ENCODE results near the gene SSBP3.
"Not testable (repeated sequence)": the region's sequence is repeated elsewhere in the genome, so short reads cannot be mapped to it uniquely, and the experiment has no call there.

SSBP3 gene

DNA sequence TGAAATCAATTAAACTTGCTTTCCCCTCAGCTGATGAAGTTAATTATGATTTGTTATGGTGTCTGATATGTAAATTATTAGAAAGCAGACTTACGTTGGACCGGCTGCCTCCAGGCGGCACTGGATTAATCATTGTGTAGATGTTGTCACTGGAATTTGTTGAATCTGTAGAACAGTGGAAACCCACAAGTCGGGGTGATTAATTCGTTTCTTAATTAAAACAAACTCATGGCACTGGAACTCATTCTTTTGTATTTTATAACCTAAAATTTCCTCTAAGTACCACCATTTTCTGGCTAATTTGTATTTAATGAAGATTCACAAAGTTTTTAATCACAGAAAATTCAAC, 167.2 kb downstream of the SSBP3 start:
- no peak for DNase-seq

DNA sequence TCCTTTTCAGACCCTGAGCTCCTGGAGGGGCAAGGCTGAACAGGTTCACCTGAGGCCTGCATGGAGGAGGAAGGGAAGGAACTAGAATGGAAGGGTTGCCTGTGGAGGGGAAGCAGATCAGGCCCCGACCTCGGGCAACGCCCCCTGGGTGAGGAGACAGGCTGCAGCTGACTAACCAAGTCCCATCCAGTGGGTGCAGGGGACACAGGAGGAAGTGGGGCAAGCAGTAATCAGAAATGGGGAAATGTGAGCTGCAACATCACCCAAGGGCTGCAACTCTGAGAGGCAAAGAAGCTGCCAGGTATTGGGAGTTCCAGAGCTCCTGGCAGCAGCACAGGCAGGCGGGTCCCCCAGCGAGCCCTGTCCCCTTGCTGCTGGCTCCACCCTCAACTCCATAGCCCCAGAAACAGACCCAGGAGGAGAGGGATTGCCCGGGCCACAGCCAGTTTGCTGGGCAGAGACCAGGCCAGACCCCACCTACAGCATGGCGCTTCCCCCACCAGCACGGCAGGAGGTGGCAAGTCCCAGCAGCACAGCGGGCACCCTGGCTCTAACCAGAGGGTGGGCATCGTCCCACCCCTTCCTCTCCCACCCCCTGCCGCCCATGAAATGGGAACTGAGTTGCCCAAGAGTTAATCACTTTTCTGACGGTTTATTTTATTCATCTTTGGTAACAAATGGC, 167.7 kb downstream of the SSBP3 start:
- DNase-seq = no peak

DNA sequence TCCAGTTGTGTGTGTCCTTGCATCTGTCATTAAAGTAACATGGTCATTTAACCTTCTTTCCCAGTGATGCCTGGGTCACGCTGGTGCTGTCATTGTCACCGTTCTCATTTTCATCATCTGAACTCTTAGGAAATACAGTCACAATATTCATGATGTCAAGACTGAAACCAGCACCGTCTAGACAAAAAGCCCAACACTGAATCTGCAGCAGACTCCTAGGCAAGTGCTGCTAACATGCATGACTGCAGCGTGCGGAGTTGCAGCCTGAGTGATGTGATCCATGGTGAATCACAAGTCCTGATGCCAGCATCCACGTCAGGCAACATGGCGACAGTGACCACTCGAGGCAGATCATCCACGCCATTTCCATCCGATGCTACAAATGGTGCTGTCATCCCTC, 168.6 kb downstream of the SSBP3 start:
- DNase-seq = no peak

DNA sequence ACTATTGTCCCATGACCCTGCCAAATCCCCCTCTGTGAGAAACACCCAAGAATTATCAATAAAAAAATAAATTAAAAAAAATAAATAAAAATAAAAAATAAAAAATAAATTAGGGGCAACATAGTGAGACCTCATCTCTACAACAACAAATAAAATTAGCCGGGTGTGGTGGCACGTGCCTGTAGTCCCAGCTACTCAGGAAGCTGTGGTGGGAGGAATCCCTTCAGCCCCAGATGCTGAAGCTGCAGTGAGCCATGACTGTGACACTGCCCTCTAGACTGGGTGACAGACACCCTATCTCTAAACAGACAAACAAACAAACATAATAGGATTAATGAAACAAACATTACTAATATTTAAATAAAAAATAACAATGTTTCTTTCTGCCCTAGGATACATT, 171.9 kb downstream of the SSBP3 start:
- no peak for DNase-seq

DNA sequence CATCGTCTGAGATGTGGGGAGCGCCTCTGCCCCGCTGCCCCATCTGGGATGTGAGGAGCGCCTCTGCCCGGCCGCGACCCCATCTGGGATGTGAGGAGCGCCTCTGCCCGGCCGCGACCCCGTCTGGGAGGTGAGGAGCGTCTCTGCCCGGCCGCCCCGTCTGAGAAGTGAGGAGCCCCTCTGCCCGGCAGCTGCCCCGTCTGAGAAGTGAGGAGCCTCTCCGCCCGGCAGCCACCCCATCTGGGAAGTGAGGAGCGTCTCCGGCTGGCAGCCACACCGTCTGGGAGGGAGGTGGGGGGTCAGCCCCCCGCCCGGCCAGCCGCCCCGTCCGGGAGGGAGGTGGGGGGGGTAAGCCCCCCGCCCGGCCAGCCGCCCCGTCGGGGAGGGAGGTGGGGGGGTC, 173.0 kb downstream of the SSBP3 start:
- not testable (repeated sequence) for DNase-seq

DNA sequence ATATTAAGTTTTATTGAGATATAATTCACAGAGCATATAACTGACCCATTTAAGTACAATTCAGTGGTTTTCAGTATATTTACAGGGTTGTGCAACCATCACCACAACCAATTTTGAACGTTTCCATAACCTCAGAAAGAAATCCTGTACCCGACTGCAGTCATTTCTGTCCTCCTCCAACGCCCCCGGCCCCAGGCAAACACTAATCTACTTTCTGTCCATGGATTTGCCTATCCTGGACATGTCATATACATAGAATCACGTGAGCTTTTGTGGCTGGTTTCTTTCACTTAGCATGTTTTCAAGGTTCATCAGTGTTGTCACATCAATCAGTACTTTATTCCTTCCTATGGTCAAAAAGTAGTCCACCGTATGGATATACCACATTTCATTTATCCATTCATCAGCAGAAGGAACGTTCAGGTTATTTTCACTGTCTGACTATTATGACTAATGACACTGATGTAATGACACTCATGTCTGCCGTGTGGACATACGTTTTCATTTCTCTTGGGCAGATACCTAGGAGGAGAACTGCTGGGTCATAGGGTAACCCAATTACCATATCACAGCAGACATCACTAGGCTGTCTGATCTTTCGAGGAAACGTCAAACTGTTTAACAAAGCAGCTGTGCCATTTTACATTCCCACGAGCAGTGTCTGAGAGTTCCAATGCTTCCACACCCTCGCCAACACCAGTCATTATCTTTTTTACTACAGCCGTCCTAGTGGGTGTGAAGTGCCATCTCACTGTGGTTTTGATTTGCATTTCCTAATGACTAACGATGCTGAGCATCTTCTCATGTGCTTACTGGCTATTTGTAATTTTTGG, 175.5 kb downstream of the SSBP3 start:
- DNase-seq = no peak

DNA sequence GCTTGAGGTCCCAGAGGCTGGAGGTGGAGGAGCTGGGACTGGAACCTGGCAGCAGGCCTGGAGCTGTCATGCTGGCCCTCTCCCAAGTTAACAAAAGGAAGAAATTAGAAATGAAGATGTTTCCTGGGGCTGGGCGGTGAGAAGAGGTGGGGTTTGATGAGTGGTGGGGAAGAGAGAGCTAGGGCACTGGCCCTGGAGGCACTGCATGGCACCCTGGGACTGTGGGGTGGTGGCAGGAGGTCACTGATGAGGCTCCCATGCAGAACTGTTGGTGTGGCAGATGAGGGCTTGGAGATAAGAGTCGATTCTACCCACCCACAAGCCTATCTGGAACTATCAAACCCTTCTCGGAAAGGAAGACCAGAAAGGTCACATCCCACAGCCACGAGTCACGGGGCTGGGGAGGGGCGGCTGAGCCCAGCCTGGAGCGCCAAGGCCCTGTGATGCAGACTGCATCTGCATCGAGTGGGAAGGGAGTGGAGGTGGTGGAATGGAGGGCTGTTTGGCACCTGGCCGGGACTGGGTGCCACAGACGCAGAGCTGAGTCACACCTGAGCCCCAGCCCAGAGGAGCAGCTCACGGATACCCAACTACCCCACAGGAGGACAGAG, 176.8 kb downstream of the SSBP3 start:
- peak; percentile 6 for DNase-seq

DNA sequence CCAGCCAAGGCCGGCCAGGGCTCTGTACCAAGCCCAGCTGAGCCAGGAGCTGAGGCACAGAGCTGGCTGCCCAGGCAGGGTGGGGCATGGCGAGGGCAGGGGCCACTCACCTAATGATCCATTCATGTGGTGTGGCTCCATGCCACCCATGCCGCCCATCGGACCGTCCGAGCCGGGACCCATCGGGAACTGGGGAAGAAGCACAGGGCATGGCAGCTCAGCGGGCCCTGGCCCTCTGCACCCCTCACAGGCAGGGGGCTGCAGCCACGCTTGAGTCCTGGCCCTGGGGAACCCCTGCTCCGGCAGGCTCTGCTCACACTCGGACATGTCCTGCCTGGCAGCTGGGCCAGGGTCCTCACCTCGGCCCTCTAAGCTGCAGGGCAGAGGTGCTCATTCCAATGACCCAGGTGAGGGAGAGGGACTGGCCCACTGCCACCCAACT, 177.5 kb downstream of the SSBP3 start:
- no peak for DNase-seq

DNA sequence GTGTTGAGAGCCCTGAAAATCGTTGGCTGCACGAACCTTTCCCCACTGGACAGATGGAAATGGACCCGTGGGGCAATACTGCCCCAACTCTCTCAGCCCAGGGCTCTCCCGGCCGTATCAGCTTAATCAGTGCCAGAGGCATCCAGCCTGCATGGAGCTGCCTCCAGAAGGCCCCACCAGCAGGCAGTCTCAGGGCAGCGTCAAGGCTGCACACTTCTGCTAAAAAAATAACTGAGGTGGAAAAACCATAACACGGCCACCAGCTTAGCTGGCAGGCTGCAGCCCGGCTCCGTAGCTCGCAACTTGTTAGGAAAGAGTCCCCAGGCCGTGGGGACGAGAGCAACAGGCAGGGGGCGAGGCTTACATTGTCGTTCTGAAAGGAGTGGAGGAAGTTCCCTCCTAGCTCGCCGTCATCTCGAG, 178.3 kb downstream of the SSBP3 start:
- no peak for DNase-seq

DNA sequence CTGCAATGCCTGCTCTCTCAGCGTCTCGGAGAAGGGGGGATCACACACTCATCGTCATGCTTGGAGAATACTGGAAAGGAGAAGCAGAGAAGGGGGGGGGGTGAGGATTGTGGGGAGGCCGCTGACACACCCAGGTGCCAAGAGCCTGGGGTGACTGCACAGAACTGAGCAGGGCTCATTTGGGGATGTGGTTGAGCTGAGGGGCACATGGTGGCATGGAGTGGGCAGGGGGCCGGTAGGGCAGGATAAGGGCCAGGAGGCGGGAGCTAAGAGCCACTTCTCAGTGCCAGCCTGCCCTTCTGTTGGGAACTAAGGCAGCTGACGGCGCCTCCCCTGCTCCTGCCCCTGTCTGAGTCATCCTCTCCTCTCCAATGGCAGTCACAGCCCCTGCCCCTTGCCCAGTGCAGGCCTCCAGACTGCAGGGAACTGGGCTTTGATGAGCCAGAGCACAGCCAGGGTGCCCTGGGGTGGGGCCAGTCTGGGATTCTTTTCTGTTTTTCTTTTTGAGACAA, 179.0 kb downstream of the SSBP3 start:
- no peak for DNase-seq

DNA sequence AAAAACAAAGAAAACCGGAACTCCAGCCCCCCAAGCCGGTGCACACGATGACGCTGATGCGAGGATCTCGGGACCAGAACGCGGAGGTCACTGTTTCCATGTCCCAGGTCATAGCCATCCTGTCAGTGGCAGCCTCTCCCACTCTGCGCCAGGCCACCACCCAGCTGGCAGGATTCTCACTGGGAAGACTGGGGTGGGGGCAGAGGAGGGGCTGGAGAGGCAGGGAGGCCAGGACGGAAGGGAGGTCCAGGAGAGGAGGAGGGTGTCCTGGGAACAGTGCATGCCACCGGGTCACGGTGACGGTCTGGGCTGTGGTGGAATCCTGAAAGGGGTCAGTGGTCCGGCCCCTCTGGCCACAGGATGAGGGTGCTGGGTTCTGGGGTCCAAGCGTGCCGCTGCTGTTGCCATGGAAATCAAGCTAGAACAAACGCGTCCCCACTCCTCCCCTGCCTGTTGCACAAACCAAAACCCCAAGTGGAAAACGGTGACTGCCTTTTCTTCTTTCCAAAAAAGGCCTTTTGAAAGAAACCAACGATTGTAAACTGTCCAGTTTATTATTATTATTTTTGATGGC, 180.1 kb downstream of the SSBP3 start:
- DNase-seq = no peak

DNA sequence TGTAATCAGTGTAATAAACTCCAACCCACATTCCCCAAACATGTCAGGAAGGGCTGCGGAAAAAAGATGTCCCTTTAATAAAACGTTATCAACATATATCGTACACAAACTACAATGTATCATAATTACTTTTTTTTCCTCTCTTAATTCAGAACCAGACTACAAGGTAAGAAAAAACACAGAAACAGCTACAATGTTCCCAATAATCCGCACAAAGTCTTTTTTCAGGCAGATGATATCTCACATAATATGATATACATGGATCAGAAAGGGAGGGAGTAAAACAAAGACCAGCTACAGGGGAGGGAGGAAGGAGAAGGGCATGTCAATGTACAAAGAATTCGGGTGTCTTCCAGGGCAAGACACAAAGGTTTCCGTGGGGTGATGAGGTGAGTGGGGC, 180.8 kb downstream of the SSBP3 start:
- DNase-seq = no peak

DNA sequence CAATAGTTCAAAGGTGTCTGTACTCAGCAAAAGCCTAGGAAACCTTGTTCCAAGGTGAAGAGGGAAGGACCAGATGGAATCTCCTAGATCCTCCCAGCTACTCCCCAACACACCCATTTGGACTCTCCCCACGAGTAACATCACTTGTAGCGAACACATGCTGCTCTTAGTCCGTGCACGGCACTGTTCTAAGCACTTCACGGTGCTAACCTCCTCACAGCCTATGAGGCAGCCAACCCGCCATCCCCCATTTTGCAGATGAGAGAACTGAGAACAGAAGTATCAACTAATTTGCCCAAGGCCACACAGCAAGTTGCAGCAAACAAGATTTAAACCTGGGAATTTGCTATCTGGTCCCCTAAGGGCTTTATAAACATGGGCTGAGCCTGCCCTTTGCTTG, 182.0 kb downstream of the SSBP3 start:
- no peak for DNase-seq

DNA sequence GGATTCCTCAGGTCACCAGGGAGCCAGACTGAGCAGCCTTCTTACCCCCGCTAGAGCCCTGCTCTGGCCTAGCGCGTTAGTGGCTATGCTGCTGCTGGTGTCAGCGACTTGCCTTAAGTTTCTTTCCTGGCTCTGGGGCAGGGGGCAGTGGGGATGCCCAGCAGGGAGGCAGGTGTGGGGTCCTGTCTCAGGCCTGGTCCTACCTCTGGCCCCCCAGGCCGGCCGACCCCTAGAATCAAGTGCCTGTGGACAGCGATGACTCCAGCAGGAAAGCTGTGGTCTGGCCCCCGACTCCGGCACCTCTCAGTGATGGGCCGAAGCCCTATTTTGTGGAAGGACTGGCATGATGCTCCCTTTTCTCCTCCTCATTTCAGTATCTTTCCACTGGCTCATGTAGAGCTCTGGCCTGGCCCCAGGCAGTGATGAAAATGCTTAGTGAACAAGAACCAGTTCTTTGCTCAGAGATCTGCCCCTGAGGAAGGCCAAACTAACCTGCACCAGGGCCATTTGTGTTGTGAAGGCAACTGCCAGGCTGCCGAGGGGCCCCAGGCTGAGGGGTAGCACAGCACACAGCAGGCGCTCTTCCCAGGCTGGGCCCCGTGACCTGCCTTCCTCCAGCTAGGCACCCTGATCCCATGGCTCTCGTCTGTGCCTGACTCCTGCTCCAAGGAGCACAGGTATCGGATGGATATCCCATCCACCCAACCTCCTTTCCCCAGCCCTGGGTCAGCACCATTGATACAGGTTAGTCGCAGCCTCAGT, 182.6 kb downstream of the SSBP3 start:
- no peak for DNase-seq

DNA sequence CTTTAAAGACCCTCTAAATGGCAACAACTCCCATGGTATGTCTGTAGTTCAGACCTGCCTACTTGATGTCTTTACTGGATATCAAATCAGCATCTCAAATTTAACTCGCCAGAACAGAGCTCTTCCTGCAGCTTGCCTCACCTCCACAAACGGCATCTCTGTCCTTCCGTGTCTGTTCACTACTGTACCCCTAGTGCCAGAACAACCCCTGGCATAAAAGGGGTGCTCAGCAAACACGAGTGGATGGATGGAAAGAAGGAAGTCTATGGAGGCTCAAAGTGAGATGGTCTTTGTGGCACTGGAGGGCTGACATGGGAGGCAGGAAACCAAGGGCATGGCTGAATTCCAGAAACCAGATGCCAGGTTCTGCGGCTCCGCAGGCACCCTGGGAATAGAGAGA, 183.5 kb downstream of the SSBP3 start:
- no peak for DNase-seq

DNA sequence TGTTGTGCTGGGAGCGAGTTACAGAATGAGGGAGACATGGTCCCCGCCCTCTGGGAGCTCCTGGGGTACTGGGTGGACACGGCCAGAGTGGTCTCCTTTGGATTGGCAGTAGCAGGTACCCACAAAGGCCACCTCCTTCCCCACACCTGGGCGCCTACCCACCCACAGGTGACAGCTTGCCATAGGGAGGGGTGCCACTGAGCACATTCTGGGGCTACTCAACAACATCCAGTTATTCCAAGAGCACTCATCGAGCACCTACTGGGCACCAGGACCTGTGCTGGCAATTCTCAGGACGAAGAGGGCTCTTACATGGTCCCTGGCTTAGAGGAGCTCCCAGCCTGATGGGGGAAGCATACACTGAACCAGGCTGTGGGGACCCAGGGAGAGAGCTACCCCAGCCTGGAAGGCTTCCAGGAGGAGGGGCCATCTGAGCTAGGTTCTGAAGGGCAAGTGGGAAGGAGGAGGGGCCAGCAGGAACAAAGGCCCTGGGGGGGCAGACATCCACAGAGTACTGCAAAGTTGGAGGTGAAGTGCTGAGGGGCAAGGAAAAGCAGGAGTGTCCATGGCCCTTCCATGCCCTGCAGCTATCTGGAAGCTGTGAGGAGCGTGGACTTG, 184.2 kb downstream of the SSBP3 start:
- DNase-seq = no peak

DNA sequence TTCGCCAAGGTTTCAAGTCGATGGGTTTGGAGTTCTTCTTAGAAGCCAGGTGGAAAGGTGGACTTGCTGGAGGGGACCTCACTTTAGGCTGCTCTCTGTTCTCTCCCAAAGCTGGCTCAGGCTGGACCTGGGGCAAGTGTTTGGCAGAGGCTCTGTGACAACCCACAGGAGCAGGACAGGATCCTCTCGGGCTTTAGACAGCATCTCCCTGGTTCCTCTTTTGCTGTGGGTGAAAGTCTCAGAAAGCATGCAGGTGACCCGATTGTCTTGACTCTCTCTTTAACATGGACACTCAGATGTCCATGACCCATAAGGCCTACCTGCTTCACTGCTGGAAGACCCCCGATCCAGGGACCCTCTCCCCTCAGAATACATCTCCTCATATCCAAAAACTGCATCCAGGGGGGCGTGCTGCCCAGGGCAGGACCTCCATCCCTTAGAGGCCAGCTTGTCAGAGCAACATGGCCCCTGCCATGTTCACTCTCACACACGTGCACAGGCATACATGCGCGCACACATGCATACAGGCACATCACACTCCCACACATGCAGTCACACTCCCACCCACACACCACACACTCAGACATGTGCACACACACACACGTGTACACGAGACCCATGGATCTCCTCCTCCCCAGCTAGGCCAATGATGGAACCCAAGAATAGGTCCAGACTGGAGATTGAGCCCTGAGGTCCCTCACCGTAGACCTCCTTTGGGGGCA, 184.9 kb downstream of the SSBP3 start:
- DNase-seq = no peak

DNA sequence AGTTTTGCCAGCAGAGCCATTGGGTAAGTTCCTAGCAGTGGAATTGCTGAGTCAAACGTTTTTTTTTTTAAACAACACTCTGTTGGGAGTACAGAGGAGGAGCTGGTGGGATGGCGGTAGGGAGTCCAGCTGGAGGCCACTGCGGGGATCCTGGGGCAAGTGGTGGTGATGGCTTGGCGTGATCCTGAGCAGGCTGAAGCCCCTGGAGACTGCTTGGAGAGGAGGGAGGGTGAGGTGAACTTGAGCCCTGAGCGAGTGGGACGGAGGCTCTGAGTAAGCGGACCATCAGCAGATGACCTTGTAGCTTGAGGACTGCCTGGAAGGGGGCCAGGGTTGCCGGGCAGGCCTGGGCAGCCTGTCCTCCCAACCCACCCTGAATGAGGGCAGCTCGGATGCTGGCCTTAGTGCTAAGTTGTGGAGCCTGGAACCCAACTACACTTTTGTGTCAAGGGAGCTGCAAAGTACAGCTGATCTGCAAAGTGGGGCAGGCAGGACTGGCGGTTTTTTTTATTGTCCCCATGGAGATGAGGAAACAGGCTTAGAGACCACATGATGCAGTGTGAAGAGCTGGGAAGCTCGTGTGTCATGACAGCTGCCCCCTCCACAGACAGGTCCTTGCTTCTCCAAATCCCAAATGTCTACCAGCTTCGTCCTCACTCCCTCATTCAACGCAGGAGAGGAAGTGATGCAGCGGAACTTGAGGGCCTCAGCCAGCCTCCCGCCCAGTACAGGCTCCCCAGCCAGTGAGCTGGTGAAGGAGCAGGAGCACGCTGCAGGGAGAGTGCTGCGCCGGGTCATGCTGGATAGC, 186.0 kb downstream of the SSBP3 start:
- no peak for DNase-seq

DNA sequence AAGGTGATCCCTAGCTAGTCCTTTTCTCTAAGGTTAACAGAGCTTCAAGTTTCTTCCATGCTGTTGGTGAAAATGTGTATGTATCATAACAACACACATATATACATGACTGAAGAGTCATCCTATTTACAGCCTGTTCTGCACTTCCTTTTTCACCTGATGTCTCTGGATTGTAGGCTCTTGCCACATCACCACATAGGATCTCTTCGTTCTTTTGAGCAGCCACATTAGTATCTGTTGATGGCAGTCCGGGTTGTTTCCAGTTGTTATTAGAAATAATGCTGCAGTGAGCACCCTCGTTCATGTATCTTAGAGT, 186.5 kb downstream of the SSBP3 start:
- no peak for DNase-seq

DNA sequence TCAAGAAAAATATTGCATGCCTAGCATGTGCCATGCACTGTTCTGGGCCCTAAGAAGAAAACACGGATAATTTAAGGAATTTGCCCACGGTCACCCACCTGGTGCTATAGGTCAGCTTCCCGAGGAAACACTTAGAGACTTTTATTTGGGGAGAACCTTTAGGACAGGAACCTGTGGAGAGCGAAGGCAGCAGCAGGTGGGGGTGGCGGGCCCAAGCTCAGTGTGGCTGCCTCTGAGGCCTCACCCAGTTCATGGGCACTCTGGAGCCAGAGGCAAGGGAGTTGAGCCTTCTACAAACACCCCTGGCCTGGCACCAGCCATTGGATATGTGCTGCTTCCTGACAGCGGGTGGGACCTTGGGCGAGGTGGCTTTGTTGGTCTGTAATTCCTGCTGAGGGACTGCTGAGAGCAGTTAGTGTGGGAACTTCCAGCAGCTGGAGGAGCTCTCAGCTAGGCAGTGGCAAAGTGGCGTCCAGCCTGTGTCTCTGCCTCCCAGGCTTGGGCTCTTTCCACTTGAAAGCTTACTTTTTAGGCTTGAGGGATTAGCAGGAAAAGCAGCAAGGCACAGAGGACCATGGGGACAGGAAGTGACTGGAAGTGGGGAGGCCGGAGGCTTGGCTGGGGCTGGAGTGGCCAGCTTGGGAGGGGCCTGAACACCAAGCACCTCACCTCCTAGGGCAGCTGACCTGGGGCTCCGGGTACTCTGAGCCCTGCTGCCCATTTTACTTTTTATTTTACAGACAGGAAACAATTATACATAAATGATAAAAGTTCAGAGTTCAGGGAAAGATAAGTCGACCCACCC, 187.1 kb downstream of the SSBP3 start:
- DNase-seq = no peak
